NT2/D1 (cell line): ENCODE results near the gene LLPH.

Experiments
- SUZ12 ChIP-seq: IDR thresholded peaks from 2 replicates; pipeline ENCODE4 v1.6.1; 2011; ENCODE audit not compliant: insufficient read length, insufficient read depth; ENCODE audit errors: extremely low read depth
- YY1 ChIP-seq: IDR thresholded peaks from 2 replicates; pipeline ENCODE4 v1.6.1; 2011; ENCODE audit not compliant: insufficient read length, insufficient read depth
- ZNF274 ChIP-seq: IDR thresholded peaks from 2 replicates; pipeline ENCODE4 v1.6.1; 2011; ENCODE audit warnings: mild to moderate bottlenecking, low read depth, low read length

DNA sequence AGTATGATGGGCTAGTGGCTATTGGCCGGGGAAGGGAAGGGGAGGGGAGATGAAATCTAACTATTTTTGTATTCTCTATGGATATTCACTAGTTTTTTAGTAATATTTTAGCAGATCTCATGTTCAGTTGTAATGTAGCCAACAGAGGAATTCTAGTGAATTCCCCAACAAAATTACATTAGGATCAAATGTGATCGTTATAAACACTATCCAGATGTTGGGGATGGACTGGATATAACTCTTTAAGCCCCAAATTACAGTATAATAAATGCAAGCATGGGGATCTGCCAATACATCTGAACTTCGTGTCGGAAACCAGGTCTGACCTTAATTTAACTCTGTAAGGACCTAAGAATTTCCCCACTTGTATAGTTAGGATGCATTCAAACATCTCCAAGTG, 21.5 kb downstream of the LLPH start:
- no peak for TF ChIP-seq YY1
- TF ChIP-seq ZNF274, result no peak
- no peak for TF ChIP-seq SUZ12
